Activated B cell treated with CpG ODN at 0.5 μM for 24 hours (primary cell): ENCODE results near the gene HSFX2. TPM values are rescaled to one million over a fixed set of nuclear protein-coding genes. Genes with fewer than 3 reads are reported as not detected.
A peak's percentile ranks its signal among the peaks of the same experiment; 100 is the strongest.
"Not testable (repeated sequence)": the region's sequence is repeated elsewhere in the genome, so short reads cannot be mapped to it uniquely, and the experiment has no call there.

Source experiments
- ATAC-seq: fragments of 200-7000 bp; cut with Tn5 transposase; one replicate; pipeline ENCODE4 v1.10.0; 2021; ENCODE audit warnings: low read depth, mild to moderate bottlenecking, moderate library complexity
- CTCF ChIA-PET: fragments of 350-600 bp; sonication (Branson Sonifier 250); formaldehyde crosslinking; loops from one replicate; lab custom pipeline; 2021; ENCODE audit warnings: antibody characterized with exemption; lab: Charles Lee
- POLR2A ChIA-PET: fragments of 350-600 bp; sonication (Branson Sonifier 250); formaldehyde crosslinking; loops from one replicate; lab custom pipeline; 2021; ENCODE audit warnings: antibody characterized with exemption; lab: Charles Lee
- DNase-seq: peaks from one replicate; pipeline ENCODE4 v3.0.0; 2022
- H3K27ac Mint-ChIP-seq: one replicate; pipeline ENCODE4 v1.8.0; 2020; ENCODE audit warnings: mixed read lengths
- H3K27me3 Mint-ChIP-seq: one replicate; pipeline ENCODE4 v1.8.0; 2021; ENCODE audit warnings: mixed read lengths
- H3K36me3 Mint-ChIP-seq: one replicate; pipeline ENCODE4 v1.8.0; 2021; ENCODE audit warnings: low read depth, mixed read lengths
- H3K4me1 Mint-ChIP-seq: one replicate; pipeline ENCODE4 v1.8.0; 2021; ENCODE audit warnings: mixed read lengths
- H3K4me3 Mint-ChIP-seq: one replicate; pipeline ENCODE4 v1.8.0; 2020; ENCODE audit warnings: mild to moderate bottlenecking, mixed read lengths
- H3K9me3 Mint-ChIP-seq: one replicate; pipeline ENCODE4 v1.8.0; 2020; ENCODE audit warnings: mixed read lengths
- CTCF ChIP-seq: fragments of 200-600 bp; IDR thresholded peaks from one replicate; pipeline ENCODE4 v1.8.0; 2022; ENCODE audit warnings: antibody characterized with exemption, mild to moderate bottlenecking
- intact Hi-C: fragments of 100-400 bp; cut with micrococcal nuclease; formaldehyde crosslinking; loops from one replicate; pipeline ENCODE4 v1.15.1; 2024
- total RNA-seq: library from RNA; stranded (reverse); gene quantifications from 2 replicates; pipeline ENCODE4 v1.2.3, GENCODE V29; 2022

HSFX2 gene
- total RNA-seq, 1 donor from 2014 or later = 0.33 TPM

DNA sequence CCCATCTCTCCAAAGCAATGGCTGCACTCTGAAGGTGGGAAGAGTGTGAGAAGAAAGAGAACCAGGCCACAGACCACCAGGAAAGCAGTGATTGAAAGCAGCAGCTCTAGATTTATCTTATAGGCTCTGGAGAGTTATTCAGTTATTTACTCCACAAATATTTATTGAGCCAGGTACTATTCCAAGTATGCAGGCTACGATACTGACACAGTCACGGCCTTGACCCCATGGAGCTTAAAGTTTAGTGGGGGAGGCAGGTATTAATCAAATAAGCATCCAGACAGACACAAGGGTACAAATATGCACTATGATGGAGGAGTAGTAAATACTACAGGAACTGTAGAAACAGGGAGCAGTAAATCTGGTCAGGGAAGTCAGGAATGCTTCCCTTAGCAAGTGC lies 33.7 kb upstream of the HSFX2 start:
- Mint-ChIP-seq H3K27me3 (no peaks in the 10 kb centered on the region), H3K9me3 (no peaks in the 10 kb centered on the region), H3K4me1 (peaks cover 30% of the 10 kb centered on the region), H3K27ac (no peak overlapping the region), H3K36me3 (no peaks in the 10 kb centered on the region), H3K4me3 (no peak overlapping the region)
- DNase-seq (no peak), ATAC-seq (no peak)
- TF ChIP-seq CTCF = no peak
- intact Hi-C loops = no loop called here
- CTCF ChIA-PET = no interaction called here
- POLR2A ChIA-PET = no interaction called here

- no peaks in the 10 kb centered on the region for H3K27me3 Mint-ChIP-seq
- no peak overlapping the region for H3K4me3 Mint-ChIP-seq
- no peak for TF ChIP-seq CTCF
- DNase-seq (no peak), ATAC-seq (no peak)
- intact Hi-C loops = no loop called here
- H3K9me3 Mint-ChIP-seq = no peaks in the 10 kb centered on the region
- H3K4me1 Mint-ChIP-seq = peaks cover 30% of the 10 kb centered on the region
- H3K27ac Mint-ChIP-seq = no peak overlapping the region
- H3K36me3 Mint-ChIP-seq = no peaks in the 10 kb centered on the region
- POLR2A ChIA-PET = no interaction called here
- CTCF ChIA-PET = no interaction called here
Observed at GRCh38 chrX:149628280-149628679, 33.2 kb upstream of the HSFX2 start.

- POLR2A ChIA-PET, H3K4me3 Mint-ChIP-seq, H3K9me3 Mint-ChIP-seq, intact Hi-C loops, ATAC-seq, H3K27ac Mint-ChIP-seq, CTCF ChIA-PET, DNase-seq, H3K36me3 Mint-ChIP-seq, H3K27me3 Mint-ChIP-seq: not testable (repeated sequence)
- H3K4me1 Mint-ChIP-seq = peaks cover 28% of the 10 kb centered on the region
Observed at GRCh38 chrX:149626829-149627228, 31.7 kb upstream of the HSFX2 start.

DNA sequence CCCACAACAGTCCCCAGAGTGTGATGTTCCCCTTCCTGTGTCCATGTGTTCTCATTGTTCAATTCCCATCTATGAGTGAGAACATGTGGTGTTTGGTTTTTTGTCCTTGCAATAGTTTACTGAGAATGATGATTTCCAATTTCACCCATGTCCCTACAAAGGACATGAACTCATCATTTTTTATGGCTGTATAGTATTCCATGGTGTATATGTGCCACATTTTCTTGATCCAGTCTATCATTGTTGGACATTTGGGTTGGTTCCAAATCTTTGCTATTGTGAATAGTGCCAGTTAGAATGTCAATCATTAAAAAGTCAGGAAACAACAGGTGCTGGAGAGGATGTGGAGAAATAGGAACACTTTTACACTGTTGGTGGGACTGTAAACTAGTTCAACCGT lies 24.5 kb upstream of the HSFX2 start:
- H3K9me3 Mint-ChIP-seq, CTCF ChIA-PET, DNase-seq, H3K27me3 Mint-ChIP-seq, POLR2A ChIA-PET, H3K36me3 Mint-ChIP-seq, ATAC-seq, H3K27ac Mint-ChIP-seq, intact Hi-C loops, H3K4me1 Mint-ChIP-seq, H3K4me3 Mint-ChIP-seq: not testable (repeated sequence)

- H3K4me1 Mint-ChIP-seq = peaks cover 2% of the 10 kb centered on the region
- no peak overlapping the region for H3K27ac Mint-ChIP-seq
- no peak for ATAC-seq
- TF ChIP-seq CTCF = no peak
- no peak overlapping the region for H3K4me3 Mint-ChIP-seq
- H3K9me3 Mint-ChIP-seq = no peaks in the 10 kb centered on the region
- H3K36me3 Mint-ChIP-seq = no peaks in the 10 kb centered on the region
- intact Hi-C loops = no loop called here
- no peaks in the 10 kb centered on the region for H3K27me3 Mint-ChIP-seq
- ChIA-PET CTCF (no interaction called here), POLR2A (no interaction called here)
- DNase-seq = no peak
Observed at GRCh38 chrX:149618871-149619270, 23.8 kb upstream of the HSFX2 start.

GRCh38 chrX:149611623-149612175 lies 16.6 kb upstream of the HSFX2 start:
- CTCF ChIA-PET = no interaction called here
- peak overlapping the region; percentile 20 for H3K27ac Mint-ChIP-seq
- POLR2A ChIA-PET = no interaction called here

More at GRCh38 chrX:149611623-149612175, 16.6 kb upstream of the HSFX2 start:
- no peak for ATAC-seq
- no peak overlapping the region for H3K4me3 Mint-ChIP-seq
- no peaks in the 10 kb centered on the region for H3K27me3 Mint-ChIP-seq
- H3K9me3 Mint-ChIP-seq = no peaks in the 10 kb centered on the region
- no peak for DNase-seq
- intact Hi-C loops = loop anchor here (2.0 kb wide), 1 partner anchor 19 kb away; the partner anchor contains the start of gene TMEM185A
- peaks cover 19% of the 10 kb centered on the region for H3K36me3 Mint-ChIP-seq
- TF ChIP-seq CTCF = no peak
- H3K4me1 Mint-ChIP-seq = peaks cover 1% of the 10 kb centered on the region
